Mesendoderm (in vitro differentiated cells): ENCODE data around the gene CTNNA3.
A peak's percentile ranks its signal among the peaks of the same experiment; 100 is the strongest.

Experiments
- DNase-seq: peaks from one replicate; pipeline ENCODE4 v3.0.0; 2013
- H2AK5ac ChIP-seq: 2 replicates; pipeline ENCODE4 v1.6.1; 2013; ENCODE audit warnings: low read length, inconsistent platforms
- H2BK120ac ChIP-seq: 2 replicates; pipeline ENCODE4 v1.6.1; 2013; ENCODE audit warnings: low read depth, mild to moderate bottlenecking, low read length, moderate library complexity, mixed read lengths
- H2BK15ac ChIP-seq: replicated peaks from 2 replicates; pipeline ENCODE4 v1.6.1; 2013; ENCODE audit warnings: low read depth, mild to moderate bottlenecking, moderate library complexity
- H2BK5ac ChIP-seq: 2 replicates; pipeline ENCODE4 v1.6.1; 2013; ENCODE audit warnings: low read length, inconsistent platforms
- H3K18ac ChIP-seq: 2 replicates; pipeline ENCODE4 v1.6.1; 2013; ENCODE audit warnings: mild to moderate bottlenecking, low read length, mixed read lengths
- H3K23ac ChIP-seq: one replicate; pipeline ENCODE4 v1.6.1; 2013; ENCODE audit warnings: low read length
- H3K27ac ChIP-seq: 2 replicates; pipeline ENCODE4 v1.5.1; 2013; ENCODE audit warnings: low read depth, mild to moderate bottlenecking, inconsistent platforms, low read length, moderate library complexity
- H3K27me3 ChIP-seq: 2 replicates; pipeline ENCODE4 v1.6.1; 2013; ENCODE audit warnings: low read length, control low read depth, mild to moderate bottlenecking, inconsistent platforms; ENCODE audit not compliant: insufficient read depth, poor library complexity
- H3K36me3 ChIP-seq: 2 replicates; pipeline ENCODE4 v1.6.1; 2013; ENCODE audit warnings: low read length, inconsistent platforms; ENCODE audit not compliant: control insufficient read depth, insufficient read depth
- H3K4ac ChIP-seq: one replicate; pipeline ENCODE4 v1.6.1; 2013; ENCODE audit warnings: low read depth, mild to moderate bottlenecking, low read length, moderate library complexity
- H3K4me1 ChIP-seq: 2 replicates; pipeline ENCODE4 v1.6.1; 2013; ENCODE audit warnings: low read depth, low read length, inconsistent platforms; ENCODE audit not compliant: control insufficient read depth
- H3K4me2 ChIP-seq: 2 replicates; pipeline ENCODE4 v1.6.1; 2013; ENCODE audit warnings: low read length
- H3K4me3 ChIP-seq: 2 replicates; pipeline ENCODE4 v1.5.1; 2013; ENCODE audit warnings: mild to moderate bottlenecking, low read length
- H3K56ac ChIP-seq: one replicate; pipeline ENCODE4 v1.6.1; 2013; ENCODE audit warnings: low read length
- H3K79me1 ChIP-seq: 2 replicates; pipeline ENCODE4 v1.6.1; 2013; ENCODE audit warnings: low read length, inconsistent platforms
- H3K79me2 ChIP-seq: 2 replicates; pipeline ENCODE4 v1.6.1; 2013; ENCODE audit warnings: mild to moderate bottlenecking, low read length; ENCODE audit not compliant: control insufficient read depth, insufficient read depth
- H3K9ac ChIP-seq: 2 replicates; pipeline ENCODE4 v1.6.1; 2013; ENCODE audit warnings: low read length, inconsistent platforms
- H4K5ac ChIP-seq: one replicate; pipeline ENCODE4 v1.6.1; 2013; ENCODE audit warnings: low read length
- H4K8ac ChIP-seq: one replicate; pipeline ENCODE4 v1.6.1; 2013; ENCODE audit warnings: low read depth, mild to moderate bottlenecking, control low read depth, low read length, moderate library complexity
- WGBS: extraction: QIAGEN DNeasy Blood & Tissue Kit; methylation state at CpG from one replicate; pipeline ENCODE4 v1.1.7; 2013; ENCODE audit warnings: low lambda C conversion rate, missing lambda C conversion rate; ENCODE audit not compliant: insufficient coverage; ENCODE audit errors: extremely low coverage; 5-methylcytosine and 5-hydroxymethylcytosine counted together

CTNNA3 gene

DNA sequence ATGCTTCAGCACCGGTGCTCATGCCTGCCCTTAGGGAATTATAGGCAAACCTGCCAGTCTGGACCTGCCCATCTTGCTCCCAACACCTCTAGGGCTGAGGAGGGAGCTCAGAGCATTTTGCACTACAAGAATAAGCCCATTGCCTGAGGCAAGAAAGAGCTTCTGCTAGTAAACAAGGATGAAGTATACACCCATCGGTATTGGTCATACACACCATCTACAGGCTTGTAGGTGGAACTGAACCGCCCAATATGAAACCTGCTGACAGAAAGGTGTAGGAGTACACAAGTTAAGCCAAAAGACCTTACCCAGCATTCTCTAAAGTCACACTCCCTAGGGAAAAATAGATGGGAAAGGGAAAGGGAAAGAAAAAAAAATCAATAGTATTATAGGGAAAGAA, 1727.1 kb downstream of the CTNNA3 start:
- no peak overlapping the region for H2AK5ac ChIP-seq
- no peak overlapping the region for H3K18ac ChIP-seq
- no peaks in the 10 kb centered on the region for H3K4me1 ChIP-seq
- no peak overlapping the region for H2BK120ac ChIP-seq
- no peak overlapping the region for H3K9ac ChIP-seq
- DNase-seq, result peak; percentile 8
- no peak overlapping the region for H3K4me2 ChIP-seq
- H3K56ac ChIP-seq, result no peak overlapping the region
- H4K5ac ChIP-seq, result no peak overlapping the region
- H4K8ac ChIP-seq, result no peak overlapping the region
- H3K4me3 ChIP-seq, result no peak overlapping the region
- H3K23ac ChIP-seq, result no peak overlapping the region
- H3K27me3 ChIP-seq, result no peaks in the 10 kb centered on the region
- H2BK15ac ChIP-seq, result no peak overlapping the region
- H3K36me3 ChIP-seq, result no peaks in the 10 kb centered on the region
- H3K79me2 ChIP-seq, result no peaks in the 10 kb centered on the region
- WGBS, result no CpG with 5 or more reads among the region's 3 CpGs
- H3K4ac ChIP-seq, result no peak overlapping the region
- H3K79me1 ChIP-seq, result no peaks in the 10 kb centered on the region
- H3K27ac ChIP-seq, result no peak overlapping the region
- H2BK5ac ChIP-seq, result no peak overlapping the region

DNA sequence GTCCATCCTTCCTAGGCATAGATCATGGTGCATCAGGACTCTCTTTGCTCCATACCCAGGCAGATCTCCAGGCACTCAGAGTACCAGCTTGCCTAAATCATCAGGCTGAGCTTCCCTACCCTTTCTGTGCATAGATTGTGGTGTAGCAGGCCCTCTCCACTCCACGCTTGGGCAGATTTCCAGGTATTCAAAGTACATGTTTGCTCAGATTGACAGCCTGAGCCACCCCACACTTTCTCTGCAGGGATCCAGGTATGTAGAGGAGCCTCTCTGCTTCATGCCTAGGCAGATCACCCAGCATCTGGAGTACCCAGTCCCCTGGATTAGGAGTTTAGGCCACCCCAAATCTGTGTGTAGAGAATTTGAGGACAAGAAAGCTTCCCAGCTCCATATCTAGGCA, 1727.6 kb downstream of the CTNNA3 start:
- H3K27me3 ChIP-seq, result no peaks in the 10 kb centered on the region
- H3K23ac ChIP-seq, result no peak overlapping the region
- H2BK5ac ChIP-seq, result no peak overlapping the region
- no peak overlapping the region for H3K56ac ChIP-seq
- H3K4ac ChIP-seq, result no peak overlapping the region
- H3K4me2 ChIP-seq, result no peak overlapping the region
- no peak overlapping the region for H4K5ac ChIP-seq
- no peak overlapping the region for H3K4me3 ChIP-seq
- H3K27ac ChIP-seq, result no peak overlapping the region
- H2BK15ac ChIP-seq, result no peak overlapping the region
- H3K36me3 ChIP-seq, result no peaks in the 10 kb centered on the region
- no peak for DNase-seq
- H3K4me1 ChIP-seq, result no peaks in the 10 kb centered on the region
- H2BK120ac ChIP-seq, result no peak overlapping the region
- no peak overlapping the region for H2AK5ac ChIP-seq
- no CpG with 5 or more reads among the region's 1 CpG for WGBS
- no peak overlapping the region for H3K18ac ChIP-seq
- no peaks in the 10 kb centered on the region for H3K79me2 ChIP-seq
- no peak overlapping the region for H4K8ac ChIP-seq
- H3K9ac ChIP-seq, result no peak overlapping the region
- no peaks in the 10 kb centered on the region for H3K79me1 ChIP-seq

- H3K79me1 ChIP-seq, result no peaks in the 10 kb centered on the region
- no peaks in the 10 kb centered on the region for H3K27me3 ChIP-seq
- DNase-seq, result no peak
- H2BK5ac ChIP-seq, result no peak overlapping the region
- H3K4me1 ChIP-seq, result no peaks in the 10 kb centered on the region
- no peak overlapping the region for H2BK120ac ChIP-seq
- H4K8ac ChIP-seq, result no peak overlapping the region
- H4K5ac ChIP-seq, result no peak overlapping the region
- H3K56ac ChIP-seq, result no peak overlapping the region
- no peaks in the 10 kb centered on the region for H3K36me3 ChIP-seq
- no peak overlapping the region for H3K4me2 ChIP-seq
- no peak overlapping the region for H3K27ac ChIP-seq
- H3K4ac ChIP-seq, result no peak overlapping the region
- H3K79me2 ChIP-seq, result no peaks in the 10 kb centered on the region
- H2AK5ac ChIP-seq, result no peak overlapping the region
- no peak overlapping the region for H3K18ac ChIP-seq
- H3K9ac ChIP-seq, result no peak overlapping the region
- WGBS, result no CpG with 5 or more reads among the region's 1 CpG
- no peak overlapping the region for H2BK15ac ChIP-seq
- H3K23ac ChIP-seq, result no peak overlapping the region
- no peak overlapping the region for H3K4me3 ChIP-seq
Observed at GRCh38 chr10:65964205-65964604, 1731.8 kb downstream of the CTNNA3 start.

DNA sequence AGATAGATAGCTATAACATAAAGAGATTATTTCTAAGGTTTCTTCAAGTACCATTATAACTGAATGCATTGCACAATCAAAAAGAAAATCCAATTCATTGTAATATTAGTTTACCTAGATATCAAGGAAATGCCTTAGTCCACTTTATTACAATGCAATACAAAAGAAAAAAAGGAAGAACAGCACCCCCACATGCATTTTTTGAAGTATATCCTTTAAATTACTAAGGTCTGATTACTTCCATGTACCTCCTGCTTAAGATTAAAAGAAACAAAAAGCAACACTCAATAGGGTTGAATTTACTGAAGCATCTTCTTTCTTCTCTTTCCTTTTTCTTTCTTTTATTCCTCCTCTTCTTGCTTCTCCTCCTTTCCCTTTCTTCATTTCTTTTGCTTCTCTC, 1743.9 kb downstream of the CTNNA3 start:
- Histone ChIP-seq H3K9ac (no peak overlapping the region), H3K4me3 (no peak overlapping the region), H2AK5ac (no peak overlapping the region), H2BK120ac (no peak overlapping the region), H2BK15ac (no peak overlapping the region), H3K36me3 (no peaks in the 10 kb centered on the region), H3K56ac (no peak overlapping the region), H4K5ac (no peak overlapping the region), H3K27ac (no peak overlapping the region), H3K18ac (no peak overlapping the region), H3K4ac (no peak overlapping the region), H3K79me1 (no peaks in the 10 kb centered on the region), H2BK5ac (no peak overlapping the region), H3K79me2 (no peaks in the 10 kb centered on the region), H3K27me3 (no peaks in the 10 kb centered on the region), H4K8ac (no peak overlapping the region), H3K23ac (no peak overlapping the region), H3K4me1 (no peaks in the 10 kb centered on the region), H3K4me2 (no peak overlapping the region)
- no peak for DNase-seq

DNA sequence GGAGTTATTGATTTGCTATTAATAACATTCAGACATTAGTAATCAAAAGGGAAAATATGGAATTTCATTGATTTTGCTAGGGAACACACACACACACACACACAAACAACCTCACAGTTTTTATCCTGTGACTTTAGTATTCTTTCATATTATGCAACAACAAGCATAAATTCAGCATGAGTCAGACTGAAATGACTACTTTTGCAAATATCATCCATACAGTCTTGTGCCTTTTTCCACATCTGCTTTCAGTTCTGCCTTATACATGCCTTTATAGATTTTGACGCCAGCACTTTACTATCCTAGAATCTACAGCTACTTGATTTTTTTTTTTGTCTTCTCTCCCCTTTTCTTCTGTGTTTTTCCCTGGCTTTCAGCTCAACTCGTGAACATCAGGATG, 1745.9 kb downstream of the CTNNA3 start:
- Histone ChIP-seq H3K18ac (no peak overlapping the region), H2AK5ac (no peak overlapping the region)

DNA sequence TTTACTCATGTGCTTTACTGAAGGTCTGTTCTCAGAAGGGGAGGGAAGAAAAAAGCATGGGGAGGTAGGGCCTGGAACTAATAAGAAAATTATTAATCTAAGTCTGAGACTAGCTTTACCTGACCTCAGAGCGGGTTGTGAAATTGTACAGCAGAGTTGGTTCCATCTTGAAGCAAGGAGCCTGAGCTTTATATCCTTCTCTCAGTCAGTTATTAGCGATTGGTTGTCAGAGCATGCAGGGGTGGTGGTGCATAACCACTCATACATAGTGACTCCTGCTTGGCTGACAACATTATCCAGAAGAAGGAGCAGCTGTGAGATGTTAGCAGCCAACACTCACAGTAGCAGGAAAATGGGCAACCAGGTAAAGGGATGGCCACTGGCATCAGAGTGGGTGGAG, 1746.5 kb downstream of the CTNNA3 start:
- Histone ChIP-seq H3K18ac (no peak overlapping the region), H3K79me1 (no peaks in the 10 kb centered on the region), H2BK5ac (no peak overlapping the region), H4K8ac (no peak overlapping the region), H2BK15ac (no peak overlapping the region), H4K5ac (no peak overlapping the region), H3K56ac (no peak overlapping the region), H3K79me2 (no peaks in the 10 kb centered on the region), H3K4me3 (no peak overlapping the region), H3K4ac (no peak overlapping the region), H3K4me2 (no peak overlapping the region), H3K9ac (no peak overlapping the region), H3K23ac (no peak overlapping the region), H3K27ac (no peak overlapping the region), H2BK120ac (no peak overlapping the region), H3K27me3 (no peaks in the 10 kb centered on the region), H2AK5ac (no peak overlapping the region), H3K36me3 (no peaks in the 10 kb centered on the region), H3K4me1 (no peaks in the 10 kb centered on the region)
- WGBS, result no CpG with 5 or more reads among the region's 2 CpGs
- no peak for DNase-seq

More for the DNA sequence above, 1745.9 kb downstream of the CTNNA3 start:
- Histone ChIP-seq H3K27ac (no peak overlapping the region), H3K23ac (no peak overlapping the region), H3K79me2 (no peaks in the 10 kb centered on the region), H3K56ac (no peak overlapping the region), H2BK5ac (no peak overlapping the region), H3K4me1 (no peaks in the 10 kb centered on the region), H4K8ac (no peak overlapping the region), H3K4ac (no peak overlapping the region), H2BK15ac (no peak overlapping the region), H3K36me3 (no peaks in the 10 kb centered on the region), H3K79me1 (no peaks in the 10 kb centered on the region), H4K5ac (no peak overlapping the region), H3K9ac (no peak overlapping the region), H3K27me3 (no peaks in the 10 kb centered on the region), H3K4me3 (no peak overlapping the region), H3K4me2 (no peak overlapping the region), H2BK120ac (no peak overlapping the region)
- no CpG with 5 or more reads among the region's 2 CpGs for WGBS
- no peak for DNase-seq
